Kidney (tissue), 14 donors: Measurements from ENCODE around the gene COL10A1. TPM values are rescaled to one million over a fixed set of nuclear protein-coding genes. Genes with fewer than 3 reads are reported as not detected.

ENCODE experiments used
- DNase-seq, 5 donors: peaks; one replicate each; pipeline ENCODE4 v3.0.0-alpha.2; 2013 to 2020
- FAIRE-seq: peaks from 2 replicates; lab custom pipeline; 2012; peaks lifted over from hg19 to GRCh38; lab: Jason Lieb, UNC
- H3K27ac ChIP-seq, 2 donors: one replicate each; pipeline ENCODE4 v1.7.0; 2013; ENCODE audit warnings: low read depth in 2 of 2, low read length in 2 of 2, inconsistent platforms in 1 of 2
- H3K27me3 ChIP-seq: one replicate; pipeline ENCODE4 v1.7.1; 2013; ENCODE audit warnings: low read length, inconsistent platforms; ENCODE audit not compliant: control insufficient read depth, insufficient read depth
- H3K36me3 ChIP-seq, 3 donors: one replicate each; pipeline versions ENCODE4 v1.7.0 to v1.7.1; 2013; ENCODE audit warnings: low read length in 3 of 3, control low read depth in 1 of 3, inconsistent platforms in 1 of 3; ENCODE audit not compliant: insufficient read depth in 3 of 3, control insufficient read depth in 2 of 3
- H3K4me1 ChIP-seq, 3 donors: one replicate each; pipeline versions ENCODE4 v1.7.0 to v1.7.1; 2013; ENCODE audit warnings: low read length in 3 of 3, inconsistent platforms in 1 of 3, low read depth in 1 of 3; ENCODE audit not compliant: control insufficient read depth in 2 of 3, insufficient read depth in 2 of 3
- H3K4me3 ChIP-seq, 3 donors: one replicate each; pipeline versions ENCODE4 v1.7.0 to v1.8.1; 2013; ENCODE audit warnings: low read length in 3 of 3, control low read depth in 1 of 3, inconsistent platforms in 1 of 3
- H3K9ac ChIP-seq, 3 donors: one replicate each; pipeline versions ENCODE4 v1.7.0 to v1.7.1; 2013; ENCODE audit warnings: low read length in 3 of 3, control low read depth in 1 of 3, inconsistent platforms in 1 of 3
- H3K9me3 ChIP-seq, 3 donors: one replicate each; pipeline versions ENCODE4 v1.7.0 to v1.7.1; 2013; ENCODE audit warnings: low read length in 3 of 3, control low read depth in 1 of 3, inconsistent platforms in 1 of 3; ENCODE audit not compliant: control insufficient read depth in 2 of 3, insufficient read depth in 1 of 3
- CTCF ChIP-seq: IDR thresholded peaks from 3 replicates; pipeline ENCODE4 v1.5.1; 2012; ENCODE audit warnings: mild to moderate bottlenecking, moderate library complexity, borderline replicate concordance; ENCODE audit not compliant: insufficient read depth; ENCODE audit errors: extremely low read depth
- intact Hi-C: fragments of 100-400 bp; cut with DNase I; formaldehyde crosslinking; loops from one replicate; pipeline ENCODE4 v1.11.1; 2022
- polyA plus RNA-seq: library from polyadenylated mRNA; stranded (reverse); fragments of 350-450 nt; fragmentation: Illumina TruSeq; extraction: RNeasy Lipid Tissue Mini Kit (QIAGEN cat#74804); gene quantifications from one replicate; pipeline ENCODE4 v1.2.3, GENCODE V29; 2014; ENCODE audit warnings: low read depth, low replicate concordance; ENCODE audit not compliant: insufficient read depth
- total RNA-seq: library from RNA; stranded (reverse); fragmentation: NEBNext Ultra II Directional; extraction: Animal tissue kit (Norgen Biotek cat#: 25700); gene quantifications from one replicate; pipeline ENCODE4 v1.2.1, GENCODE V29; 2021
- donor health status: control.
- donor health status: control.
- donor health status: control.
- donor health status: control.
- donor health status: control.
- donor health status: DM: yes; HTN: yes; CAD: no.
- donor health status: Normal renal cell carcinoma (clear cell type).

COL10A1 gene
- total and polyA plus RNA-seq, 2 donors from 2014 or later, result 0.50 TPM; not detected in 1

- no peaks in the 10 kb centered on the region for H3K36me3 ChIP-seq
- no peaks in the 10 kb centered on the region for H3K27me3 ChIP-seq
- no peaks in the 10 kb centered on the region for H3K4me1 ChIP-seq
- no peak overlapping the region for H3K27ac ChIP-seq
- FAIRE-seq (no peak), DNase-seq (no peak)
- intact Hi-C loops, result no loop called here
- no peak for TF ChIP-seq CTCF
- H3K9me3 ChIP-seq, result peaks cover 0 to under 1% (median 0%) of the 10 kb centered on the region in 3 donors
- H3K4me3 ChIP-seq, result no peak overlapping the region
- H3K9ac ChIP-seq, result no peak overlapping the region
Observed at GRCh38 chr6:116170358-116171057, 44.6 kb upstream of the COL10A1 start.

DNA sequence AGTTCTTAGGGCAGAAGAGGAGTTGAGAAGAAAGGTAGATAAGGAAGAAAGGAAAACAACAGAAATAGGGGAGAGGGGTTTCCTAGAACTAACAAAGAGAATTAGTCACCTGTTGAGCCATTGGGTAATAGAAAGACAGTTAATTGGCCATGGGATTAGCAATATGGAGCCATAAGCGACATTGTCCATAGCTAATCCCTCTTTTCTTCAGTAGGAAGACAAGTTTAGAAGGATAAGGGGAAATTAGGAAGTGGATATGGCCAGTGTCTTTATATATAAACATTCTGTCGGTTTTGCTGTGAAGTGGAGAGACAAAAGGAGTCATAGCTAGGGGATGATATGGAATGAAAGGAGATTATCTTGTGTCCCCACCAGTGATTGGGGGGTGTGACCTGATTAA, 43.9 kb upstream of the COL10A1 start:
- H3K9me3 ChIP-seq, result no peaks in the 10 kb centered on the region
- H3K36me3 ChIP-seq, result no peaks in the 10 kb centered on the region
- FAIRE-seq, result no peak
- H3K27ac ChIP-seq, result no peak overlapping the region
- H3K4me3 ChIP-seq, result no peak overlapping the region
- H3K9ac ChIP-seq, result no peak overlapping the region
- no peak for DNase-seq
- no peak for TF ChIP-seq CTCF
- intact Hi-C loops, result no loop called here
- H3K4me1 ChIP-seq, result no peaks in the 10 kb centered on the region
- H3K27me3 ChIP-seq, result no peaks in the 10 kb centered on the region

GRCh38 chr6:116168148-116168547, 42.2 kb upstream of the COL10A1 start:
- no peak for FAIRE-seq
- no peak for TF ChIP-seq CTCF
- Histone ChIP-seq H3K9ac (no peak overlapping the region), H3K27ac (no peak overlapping the region), H3K9me3 (no peaks in the 10 kb centered on the region), H3K36me3 (no peaks in the 10 kb centered on the region), H3K27me3 (no peaks in the 10 kb centered on the region), H3K4me1 (no peaks in the 10 kb centered on the region), H3K4me3 (no peak overlapping the region)
- intact Hi-C loops, result no loop called here
- no peak for DNase-seq
